GM12872 (cell line): Measurements from ENCODE around the gene TIMM10.

Experiments
- TF ChIP-seq, protein P1 (sequence below): IDR thresholded peaks from 3 replicates; pipeline ENCODE4 v1.5.1; 2011; ENCODE audit warnings: low read depth, mild to moderate bottlenecking, low read length, moderate library complexity; ENCODE audit not compliant: insufficient read depth

The TIMM10 gene

DNA sequence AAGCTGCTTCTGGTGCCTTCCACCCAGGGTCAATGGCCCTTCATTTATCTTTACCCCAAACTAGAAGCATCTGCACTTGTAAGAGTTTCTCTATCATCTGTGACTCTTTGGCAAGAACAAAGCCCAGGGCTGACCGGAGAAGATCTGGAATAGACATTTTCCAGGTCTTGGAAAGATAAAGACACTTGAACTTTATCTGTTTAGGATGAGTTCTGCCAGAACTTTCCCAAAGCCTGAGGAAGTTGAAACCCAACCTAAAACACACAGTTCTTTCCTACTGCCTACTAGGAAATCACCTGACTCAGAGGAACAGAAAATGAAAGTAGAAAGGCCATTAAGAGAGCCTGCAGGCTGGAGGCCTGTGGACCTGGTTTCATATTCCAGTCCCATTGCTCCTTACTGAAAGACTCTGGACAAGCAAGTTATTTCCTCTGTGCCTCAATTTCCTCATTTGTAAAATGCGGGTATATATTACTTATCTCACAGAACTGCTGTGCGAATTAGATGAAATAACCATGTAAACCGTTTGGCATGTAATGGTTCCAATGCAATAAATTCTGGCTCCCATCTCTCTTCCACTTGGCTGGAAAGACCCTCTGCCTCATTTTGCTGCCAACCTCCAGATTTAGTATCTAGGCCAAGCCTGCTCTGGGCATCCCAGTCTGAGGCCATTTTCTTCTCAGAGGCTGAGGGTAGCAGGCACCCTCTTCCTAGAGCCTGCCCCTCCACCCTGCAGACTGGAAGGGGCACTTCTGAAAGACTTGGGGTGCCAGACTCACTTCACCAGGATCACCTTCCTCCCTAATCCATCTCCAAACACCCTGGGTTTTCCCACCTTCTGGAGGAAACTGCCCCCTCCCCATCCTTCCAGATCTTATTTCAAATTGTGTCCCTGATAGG is 35.7 kb upstream of the TIMM10 start:
- TF ChIP-seq, protein P1, sequence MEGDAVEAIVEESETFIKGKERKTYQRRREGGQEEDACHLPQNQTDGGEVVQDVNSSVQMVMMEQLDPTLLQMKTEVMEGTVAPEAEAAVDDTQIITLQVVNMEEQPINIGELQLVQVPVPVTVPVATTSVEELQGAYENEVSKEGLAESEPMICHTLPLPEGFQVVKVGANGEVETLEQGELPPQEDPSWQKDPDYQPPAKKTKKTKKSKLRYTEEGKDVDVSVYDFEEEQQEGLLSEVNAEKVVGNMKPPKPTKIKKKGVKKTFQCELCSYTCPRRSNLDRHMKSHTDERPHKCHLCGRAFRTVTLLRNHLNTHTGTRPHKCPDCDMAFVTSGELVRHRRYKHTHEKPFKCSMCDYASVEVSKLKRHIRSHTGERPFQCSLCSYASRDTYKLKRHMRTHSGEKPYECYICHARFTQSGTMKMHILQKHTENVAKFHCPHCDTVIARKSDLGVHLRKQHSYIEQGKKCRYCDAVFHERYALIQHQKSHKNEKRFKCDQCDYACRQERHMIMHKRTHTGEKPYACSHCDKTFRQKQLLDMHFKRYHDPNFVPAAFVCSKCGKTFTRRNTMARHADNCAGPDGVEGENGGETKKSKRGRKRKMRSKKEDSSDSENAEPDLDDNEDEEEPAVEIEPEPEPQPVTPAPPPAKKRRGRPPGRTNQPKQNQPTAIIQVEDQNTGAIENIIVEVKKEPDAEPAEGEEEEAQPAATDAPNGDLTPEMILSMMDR = no peak

DNA sequence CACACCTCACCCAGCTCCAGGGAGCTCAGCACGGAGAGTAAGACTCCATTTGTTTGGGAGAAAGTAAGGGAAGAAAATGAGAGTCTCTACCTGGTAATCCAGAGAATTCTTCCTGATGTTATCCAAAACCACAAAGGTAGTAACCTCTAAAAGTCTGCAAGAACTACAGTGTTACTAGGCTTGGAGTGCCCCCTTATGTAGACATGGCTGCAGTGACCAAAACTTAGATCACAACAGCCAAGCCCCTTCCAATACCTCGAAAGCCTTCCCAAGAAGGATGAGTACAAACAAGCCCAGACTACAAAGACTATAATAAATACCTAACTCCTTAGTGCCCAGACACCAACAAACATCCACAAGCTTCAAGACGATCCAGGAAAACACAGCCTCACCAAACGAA is 32.0 kb upstream of the TIMM10 start:
- TF ChIP-seq, protein P1 = no peak

DNA sequence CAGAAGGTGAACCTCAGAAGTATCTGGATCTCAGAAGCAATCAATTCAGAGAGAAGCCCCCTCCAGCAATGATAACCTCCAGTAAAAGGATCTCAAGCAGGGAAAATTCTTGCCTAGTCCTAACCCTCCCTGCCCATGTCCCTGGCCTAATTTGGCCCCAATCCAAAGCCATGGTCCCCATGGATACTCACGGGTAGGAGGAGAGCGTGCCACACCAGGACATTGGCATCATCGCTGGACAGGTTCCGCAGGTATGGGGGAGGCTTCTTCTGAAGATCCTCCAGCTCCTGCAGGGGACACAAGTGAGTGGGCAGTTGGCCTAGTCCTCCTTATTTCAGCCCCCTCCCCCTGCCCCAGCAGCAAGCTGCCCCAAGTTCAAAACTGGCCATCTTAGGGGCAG is 29.6 kb upstream of the TIMM10 start:
- TF ChIP-seq, protein P1 = no peak

DNA sequence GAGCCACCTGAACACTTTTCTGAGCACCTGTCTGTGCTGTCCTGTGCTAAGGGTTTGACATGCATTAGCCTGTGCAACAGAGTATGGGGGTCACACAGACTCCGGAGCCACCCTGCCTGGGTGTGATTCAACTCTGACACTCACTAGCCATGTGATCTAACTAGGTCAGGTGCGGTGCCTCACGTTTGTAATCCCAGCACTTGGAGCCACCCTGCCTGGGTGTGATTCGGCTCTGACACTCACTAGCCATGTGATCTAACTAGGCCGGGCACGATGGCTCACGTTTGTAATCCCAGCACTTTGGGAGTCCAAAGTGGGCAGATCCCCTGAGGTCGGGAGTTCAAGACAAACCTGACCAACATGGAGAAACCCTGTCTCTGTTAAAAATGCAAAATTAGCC is 25.5 kb upstream of the TIMM10 start:
- TF ChIP-seq, protein P1 = no peak

DNA sequence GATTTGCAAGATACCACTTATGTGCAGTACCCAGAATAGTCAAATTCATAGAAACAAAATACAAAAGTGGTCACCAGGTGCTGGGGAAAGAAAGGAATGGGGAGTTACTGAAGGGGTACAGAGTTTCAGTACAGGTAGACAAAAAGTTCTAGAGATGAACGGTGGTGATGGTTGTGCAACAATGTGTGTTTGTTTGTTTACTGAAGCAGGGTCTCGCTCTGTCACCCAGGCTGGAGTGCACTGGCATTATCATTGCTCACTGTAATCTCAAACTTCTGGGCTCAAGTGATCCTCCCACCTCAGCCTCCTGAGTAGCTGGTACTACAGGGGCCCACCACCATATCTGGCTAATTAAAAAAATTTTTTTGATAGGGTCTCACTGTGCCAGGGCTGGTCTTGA is 24.8 kb upstream of the TIMM10 start:
- TF ChIP-seq, protein P1 = no peak

DNA sequence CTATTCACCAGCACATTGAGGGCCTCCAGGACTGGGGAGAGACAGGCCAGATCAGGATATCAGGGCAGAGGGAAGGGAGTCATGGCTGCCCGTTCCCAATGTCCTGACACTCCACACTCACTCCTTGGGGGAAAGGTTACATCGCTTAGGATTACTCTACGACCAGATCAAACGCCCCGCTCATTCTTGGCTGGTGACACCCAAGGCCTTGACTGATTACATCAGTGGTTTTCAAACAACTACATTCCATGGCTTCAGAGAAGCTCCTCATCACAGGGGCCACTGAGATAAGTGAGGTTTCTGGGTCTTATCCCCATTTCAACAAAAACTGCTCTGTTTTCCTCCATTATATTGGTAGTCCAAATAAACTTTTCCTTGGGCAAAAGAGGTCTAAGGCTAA is 21.9 kb upstream of the TIMM10 start:
- TF ChIP-seq, protein P1 = no peak

DNA sequence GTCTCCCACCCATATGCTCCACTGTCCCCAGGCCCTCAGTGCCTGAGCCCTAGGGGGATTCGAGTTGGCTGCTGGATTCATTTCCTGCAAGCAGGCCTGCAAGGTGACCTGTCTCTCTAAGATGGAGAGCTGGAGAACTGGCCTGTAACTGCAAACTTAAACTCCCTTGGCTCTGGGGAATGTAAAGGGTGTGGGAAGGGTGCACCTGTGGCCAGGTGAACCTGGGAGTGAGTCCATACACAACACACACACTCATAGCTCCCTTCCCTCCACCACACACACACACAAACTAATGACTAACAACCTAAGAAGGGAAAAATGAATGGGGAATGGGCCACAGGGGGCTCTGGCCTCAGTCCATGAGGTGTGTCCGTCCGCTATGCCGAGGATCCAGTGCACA is 21.4 kb upstream of the TIMM10 start:
- TF ChIP-seq, protein P1 = no peak
